Common myeloid progenitor, CD34-positive (primary cell): ENCODE data around the gene KIF21B.

Experiments
- CTCF ChIA-PET: fragments of 350-600 bp; sonication (Branson Sonifier 250); formaldehyde crosslinking; loops from one replicate; lab custom pipeline; 2021; ENCODE audit warnings: antibody characterized with exemption; lab: Charles Lee
- POLR2A ChIA-PET: fragments of 350-600 bp; sonication (Branson Sonifier 250); formaldehyde crosslinking; loops from one replicate; lab custom pipeline; 2021; ENCODE audit warnings: antibody characterized with exemption; lab: Charles Lee
- DNase-seq, 3 donors: peaks; one replicate each; pipeline versions ENCODE4 v3.0.0 to v3.0.0-alpha.2; 2013
- H3K27ac ChIP-seq, 2 experiments: 1 replicate in 1 of 2; 2 replicates in 1 of 2; pipeline ENCODE4 v1.7.0; 2013; ENCODE audit warnings: inconsistent platforms in 2 of 2, low read length in 2 of 2, mild to moderate bottlenecking in 2 of 2, low read depth in 1 of 2, moderate library complexity in 1 of 2; ENCODE audit not compliant: severe bottlenecking in 2 of 2, insufficient read depth in 1 of 2, poor library complexity in 1 of 2
- H3K27me3 ChIP-seq, 5 experiments: replicated peaks in 2 of 5; 1 replicate in 3 of 5; 2 replicates in 2 of 5; pipeline versions ENCODE4 v1.6.1 to v1.7.0; 2013; ENCODE audit warnings: low read length in 4 of 5, mild to moderate bottlenecking in 2 of 5, moderate library complexity in 2 of 5, inconsistent platforms in 1 of 5; ENCODE audit not compliant: insufficient read depth in 5 of 5, control insufficient read depth in 4 of 5
- H3K36me3 ChIP-seq, 4 experiments: 1 replicate in 2 of 4; 2 replicates in 2 of 4; pipeline versions ENCODE4 v1.6.1 to v1.7.0; 2013; ENCODE audit warnings: low read length in 3 of 4, control low read depth in 1 of 4, mild to moderate bottlenecking in 1 of 4; ENCODE audit not compliant: control insufficient read depth in 4 of 4, insufficient read depth in 4 of 4
- H3K4me1 ChIP-seq, 4 experiments: 1 replicate in 3 of 4; 2 replicates in 1 of 4; pipeline versions ENCODE4 v1.6.1 to v1.7.1; 2013; ENCODE audit warnings: low read length in 3 of 4, mild to moderate bottlenecking in 3 of 4, control low read depth in 1 of 4, inconsistent platforms in 1 of 4, moderate library complexity in 1 of 4; ENCODE audit not compliant: control insufficient read depth in 4 of 4, insufficient read depth in 4 of 4; ENCODE audit errors: control extremely low read depth in 1 of 4
- H3K4me3 ChIP-seq, 7 experiments: 1 replicate in 4 of 7; 2 replicates in 3 of 7; pipeline versions ENCODE4 v1.5.1 to v1.7.0; 2013; ENCODE audit warnings: mild to moderate bottlenecking in 7 of 7, low read length in 6 of 7, moderate library complexity in 6 of 7, inconsistent platforms in 2 of 7, low read depth in 2 of 7, control low read depth in 1 of 7; ENCODE audit not compliant: insufficient read depth in 4 of 7, control insufficient read depth in 1 of 7; ENCODE audit errors: extremely low read depth in 1 of 7
- H3K9me3 ChIP-seq, 5 experiments: 1 replicate in 4 of 5; 2 replicates in 1 of 5; pipeline versions ENCODE4 v1.6.1 to v1.7.1; 2013; ENCODE audit warnings: low read length in 4 of 5, mild to moderate bottlenecking in 2 of 5, inconsistent platforms in 1 of 5, low read depth in 1 of 5, moderate library complexity in 1 of 5; ENCODE audit not compliant: control insufficient read depth in 4 of 5, insufficient read depth in 2 of 5; ENCODE audit errors: control extremely low read depth in 1 of 5
- WGBS: methylation state at CpG from one replicate; pipeline ENCODE4 v1.1.5; 2013; ENCODE audit not compliant: insufficient coverage; 5-methylcytosine and 5-hydroxymethylcytosine counted together

The KIF21B gene

GRCh38 chr1:200991097-200991614 lies 32.4 kb downstream of the KIF21B start:
- POLR2A ChIA-PET: no interaction called here
- Histone ChIP-seq H3K4me3 (no peak overlapping the region), H3K27ac (no peak overlapping the region), H3K27me3 (no peaks in the 10 kb centered on the region), H3K4me1 (peaks cover 0 to 11% (median 0%) of the 10 kb centered on the region in 4 experiments), H3K9me3 (no peaks in the 10 kb centered on the region), H3K36me3 (peaks cover 4 to 81% (median 48%) of the 10 kb centered on the region in 4 experiments)
- 100% methylated on average over 10 of the region's 10 CpGs for WGBS
- DNase-seq: no peak
- CTCF ChIA-PET: interaction anchor here (1.0 to 2.4 kb wide), 4 partner anchors 9 to 34 kb away, joined by 4 to 7 read pairs (median 6); no protein-coding TSS in a partner anchor

- H3K9me3 ChIP-seq: no peaks in the 10 kb centered on the region
- ChIA-PET POLR2A (no interaction called here), CTCF (interaction anchor here (1.4 to 2.6 kb wide), 7 partner anchors 11 to 45 kb away, joined by 3 to 14 read pairs (median 6); no protein-coding TSS in a partner anchor)
- H3K27ac ChIP-seq: no peak overlapping the region
- no peak for DNase-seq
- H3K4me1 ChIP-seq: peaks cover 0 to 11% (median 0%) of the 10 kb centered on the region in 4 experiments
- no peak overlapping the region for H3K4me3 ChIP-seq
- H3K36me3 ChIP-seq: peaks cover 2 to 74% (median 45%) of the 10 kb centered on the region in 4 experiments
- no peaks in the 10 kb centered on the region for H3K27me3 ChIP-seq
- WGBS: 97% methylated on average over 9 of the region's 9 CpGs
These were observed 33.4 kb downstream of the KIF21B start for GRCh38 chr1:200990114-200990513.

- H3K27me3 ChIP-seq: no peaks in the 10 kb centered on the region
- no peak overlapping the region for H3K4me3 ChIP-seq
- DNase-seq: no peak
- no peak overlapping the region for H3K27ac ChIP-seq
- H3K9me3 ChIP-seq: no peaks in the 10 kb centered on the region
- POLR2A ChIA-PET: no interaction called here
- H3K36me3 ChIP-seq: peaks cover 2 to 71% (median 46%) of the 10 kb centered on the region in 4 experiments
- 98% methylated on average over 4 of the region's 4 CpGs for WGBS
- CTCF ChIA-PET: interaction anchor here (1.4 to 2.6 kb wide), 6 partner anchors 10 to 46 kb away, joined by 3 to 14 read pairs (median 8); no protein-coding TSS in a partner anchor
- H3K4me1 ChIP-seq: peaks cover 0 to 16% (median 0%) of the 10 kb centered on the region in 4 experiments
These were observed 34.2 kb downstream of the KIF21B start for GRCh38 chr1:200989337-200989736.

GRCh38 chr1:200988693-200989092 lies 34.8 kb downstream of the KIF21B start:
- CTCF ChIA-PET: interaction anchor here (1.4 to 2.6 kb wide), 4 partner anchors 9 to 53 kb away, joined by 5 to 14 read pairs (median 10); no protein-coding TSS in a partner anchor
- H3K36me3 ChIP-seq: peaks cover 2 to 72% (median 42%) of the 10 kb centered on the region in 4 experiments
- no peaks in the 10 kb centered on the region for H3K9me3 ChIP-seq
- DNase-seq: no peak
- no peak overlapping the region for H3K27ac ChIP-seq
- POLR2A ChIA-PET: no interaction called here
- H3K4me1 ChIP-seq: peaks cover 0 to 17% (median 0%) of the 10 kb centered on the region in 4 experiments
- H3K27me3 ChIP-seq: no peaks in the 10 kb centered on the region
- no peak overlapping the region for H3K4me3 ChIP-seq
- 97% methylated on average over 9 of the region's 9 CpGs for WGBS

GRCh38 chr1:200985481-200985880 lies 38.0 kb downstream of the KIF21B start:
- WGBS: 91% methylated on average over 1 of the region's 1 CpG
- Histone ChIP-seq H3K36me3 (peaks cover 6 to 76% (median 51%) of the 10 kb centered on the region in 4 experiments), H3K4me3 (no peak overlapping the region), H3K9me3 (peaks cover 0 to 3% (median 1%) of the 10 kb centered on the region in 5 experiments), H3K4me1 (peaks cover 0 to 6% (median 0%) of the 10 kb centered on the region in 4 experiments), H3K27me3 (no peaks in the 10 kb centered on the region), H3K27ac (no peak overlapping the region)
- POLR2A ChIA-PET: no interaction called here
- no peak for DNase-seq
- CTCF ChIA-PET: interaction anchor here (1.6 to 7.3 kb wide), 2 partner anchors 9 to 12 kb away, joined by 5 to 45 read pairs; no protein-coding TSS in a partner anchor

- ChIA-PET POLR2A (no interaction called here), CTCF (interaction anchor here (1.2 to 7.3 kb wide), 5 partner anchors 9 to 64 kb away, joined by 3 to 45 read pairs (median 6); no protein-coding TSS in a partner anchor)
- Histone ChIP-seq H3K27me3 (no peaks in the 10 kb centered on the region), H3K27ac (no peak overlapping the region), H3K4me1 (peaks cover 0 to 6% (median 0%) of the 10 kb centered on the region in 4 experiments), H3K9me3 (peaks cover 0 to 11% (median 6%) of the 10 kb centered on the region in 5 experiments), H3K4me3 (no peak overlapping the region), H3K36me3 (peaks cover 11 to 72% (median 51%) of the 10 kb centered on the region in 4 experiments)
- DNase-seq: no peak
- WGBS: 98% methylated on average over 12 of the region's 12 CpGs
These were observed 40.4 kb downstream of the KIF21B start for GRCh38 chr1:200983035-200983561.
